Neural progenitor cell (in vitro differentiated cells): ENCODE measurements around the gene RHOBTB3.

ENCODE experiments used
- CTCF ChIP-seq: fragments of 200-600 bp; sonication (generic); IDR thresholded peaks from 2 replicates; pipeline ENCODE4 v1.5.1; 2017; ENCODE audit warnings: antibody characterized with exemption, mild to moderate bottlenecking
- EZH2 ChIP-seq: fragments of 200-600 bp; sonication (generic); IDR thresholded peaks from 2 replicates; pipeline ENCODE4 v1.6.1; 2017; ENCODE audit warnings: antibody characterized with exemption, mild to moderate bottlenecking, moderate library complexity
- EZH2phosphoT487 ChIP-seq: fragments of 200-600 bp; sonication (generic); IDR thresholded peaks from 2 replicates; pipeline ENCODE4 v1.6.1; 2017; ENCODE audit warnings: antibody characterized with exemption

- TF ChIP-seq EZH2 (no peak), CTCF (no peak), EZH2phosphoT487 (no peak)
These were observed 114.3 kb downstream of the RHOBTB3 start for GRCh38 chr5:95845391-95845790.
